Neuronal stem cell (in vitro differentiated cells): ENCODE measurements around the gene RASGEF1B.

Experiments
- DNase-seq: peaks from one replicate; pipeline ENCODE4 v3.0.0-alpha.2; 2013; ENCODE audit warnings: low spot score
- H2AFZ ChIP-seq: one replicate; pipeline ENCODE4 v1.6.1; 2013; ENCODE audit warnings: mild to moderate bottlenecking, low read length, inconsistent platforms
- H2AK5ac ChIP-seq: 2 replicates; pipeline ENCODE4 v1.6.1; 2013; ENCODE audit warnings: low read depth, mild to moderate bottlenecking, inconsistent platforms, low read length, moderate library complexity, mixed read lengths
- H2BK120ac ChIP-seq: 2 replicates; pipeline ENCODE4 v1.6.1; 2013; ENCODE audit warnings: low read depth, mild to moderate bottlenecking, inconsistent platforms, low read length, moderate library complexity, mixed read lengths
- H2BK12ac ChIP-seq: one replicate; pipeline ENCODE4 v1.6.1; 2013; ENCODE audit warnings: low read length, inconsistent platforms
- H2BK15ac ChIP-seq: 2 replicates; pipeline ENCODE4 v1.6.1; 2013; ENCODE audit warnings: mild to moderate bottlenecking, low read length, inconsistent platforms, mixed read lengths
- H2BK5ac ChIP-seq: one replicate; pipeline ENCODE4 v1.6.1; 2013; ENCODE audit warnings: inconsistent platforms, mild to moderate bottlenecking, low read length, moderate library complexity
- H3K14ac ChIP-seq: one replicate; pipeline ENCODE4 v1.6.1; 2013; ENCODE audit warnings: low read length, inconsistent platforms
- H3K18ac ChIP-seq: 2 replicates; pipeline ENCODE4 v1.6.1; 2013; ENCODE audit warnings: low read length, inconsistent platforms
- H3K23ac ChIP-seq: 2 replicates; pipeline ENCODE4 v1.6.1; 2013; ENCODE audit warnings: low read depth, mild to moderate bottlenecking, mixed read lengths, low read length, inconsistent platforms; ENCODE audit not compliant: poor library complexity
- H3K27ac ChIP-seq: replicated peaks from 3 replicates; pipeline ENCODE4 v1.5.1; 2013; ENCODE audit warnings: low read length, inconsistent platforms
- H3K27me3 ChIP-seq, 3 experiments: 2 replicates each; pipeline ENCODE4 v1.6.1; 2013; ENCODE audit warnings: low read length in 3 of 3, mild to moderate bottlenecking in 2 of 3, inconsistent platforms in 1 of 3, low read depth in 1 of 3, mixed read lengths in 1 of 3, moderate library complexity in 1 of 3; ENCODE audit not compliant: control insufficient read depth in 3 of 3, insufficient read depth in 3 of 3
- H3K36me3 ChIP-seq, 2 donors: replicated peaks in 1 of 2; 2 replicates each; pipeline ENCODE4 v1.6.1; 2013; ENCODE audit warnings: low read length in 2 of 2; ENCODE audit not compliant: control insufficient read depth in 2 of 2, insufficient read depth in 2 of 2
- H3K4ac ChIP-seq: 2 replicates; pipeline ENCODE4 v1.6.1; 2013; ENCODE audit warnings: inconsistent platforms, mild to moderate bottlenecking, low read length, moderate library complexity
- H3K4me1 ChIP-seq, 2 donors: 1 replicate in 1 of 2; 2 replicates in 1 of 2; pipeline ENCODE4 v1.6.1; 2013; ENCODE audit warnings: low read length in 2 of 2, low read depth in 1 of 2; ENCODE audit not compliant: control insufficient read depth in 2 of 2, insufficient read depth in 1 of 2
- H3K4me2 ChIP-seq: one replicate; pipeline ENCODE4 v1.6.1; 2013; ENCODE audit warnings: mild to moderate bottlenecking, low read length, inconsistent platforms; ENCODE audit not compliant: insufficient read depth, poor library complexity, severe bottlenecking
- H3K4me3 ChIP-seq, 2 donors: 2 replicates each; pipeline ENCODE4 v1.5.1; 2013; ENCODE audit warnings: low read length in 2 of 2, mild to moderate bottlenecking in 2 of 2, inconsistent platforms in 1 of 2, moderate library complexity in 1 of 2
- H3K79me1 ChIP-seq: one replicate; pipeline ENCODE4 v1.6.1; 2013; ENCODE audit warnings: low read depth, mild to moderate bottlenecking, inconsistent platforms, low read length, moderate library complexity
- H3K9ac ChIP-seq: one replicate; pipeline ENCODE4 v1.6.1; 2013; ENCODE audit warnings: mild to moderate bottlenecking, low read depth, low read length, inconsistent platforms; ENCODE audit not compliant: poor library complexity
- H3K9me3 ChIP-seq, 2 donors: replicated peaks in 1 of 2; 2 replicates each; pipeline versions ENCODE3 to v1.6.1; 2013; ENCODE audit warnings: low read length in 2 of 2, mild to moderate bottlenecking in 2 of 2, inconsistent platforms in 1 of 2, low read depth in 1 of 2, mixed read lengths in 1 of 2, moderate library complexity in 1 of 2; ENCODE audit not compliant: control insufficient read depth in 2 of 2, insufficient read depth in 1 of 2
- H4K8ac ChIP-seq: one replicate; pipeline ENCODE4 v1.6.1; 2013; ENCODE audit warnings: low read depth, mild to moderate bottlenecking, inconsistent platforms, low read length, moderate library complexity
- H4K91ac ChIP-seq: one replicate; pipeline ENCODE4 v1.6.1; 2013; ENCODE audit warnings: low read length, low read depth, mild to moderate bottlenecking, inconsistent platforms; ENCODE audit not compliant: poor library complexity
- WGBS, 2 donors: extraction: QIAGEN DNeasy Blood & Tissue Kit; methylation state at CpG; one replicate each; pipeline ENCODE4 v1.1.7; 2013; ENCODE audit warnings: missing lambda C conversion rate in 2 of 2, mixed read lengths in 1 of 2; ENCODE audit not compliant: insufficient read length in 2 of 2, insufficient replicate concordance in 1 of 2; ENCODE audit errors: extremely low coverage in 2 of 2; 5-methylcytosine and 5-hydroxymethylcytosine counted together

Gene RASGEF1B

DNA sequence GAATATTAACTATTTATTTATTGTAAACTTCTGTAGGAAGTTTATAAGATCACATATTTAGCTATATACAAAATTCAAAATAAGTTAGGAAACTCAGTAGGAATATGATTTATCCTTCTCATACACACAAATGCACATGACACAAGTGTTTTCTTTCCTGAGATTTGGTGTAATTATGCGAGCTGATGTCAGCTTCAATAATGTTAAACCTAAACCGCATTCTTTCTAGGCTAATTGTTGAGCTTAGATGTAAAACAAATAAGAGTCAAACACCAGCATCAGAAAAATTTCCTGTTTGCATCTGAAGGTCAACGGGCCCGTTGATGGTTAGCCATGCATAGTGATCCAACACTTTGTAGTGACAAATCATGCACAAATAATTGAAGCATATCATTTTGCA lies 30.8 kb downstream of the RASGEF1B start:
- H3K4ac ChIP-seq: no peak overlapping the region
- no peaks in the 10 kb centered on the region for H3K27me3 ChIP-seq
- H3K4me2 ChIP-seq: no peak overlapping the region
- no CpG with 5 or more reads among the region's 4 CpGs for WGBS, 2 donors
- H3K79me1 ChIP-seq: no peaks in the 10 kb centered on the region
- no peaks in the 10 kb centered on the region for H3K4me1 ChIP-seq
- H2AK5ac ChIP-seq: no peak overlapping the region
- H3K14ac ChIP-seq: no peak overlapping the region
- H4K91ac ChIP-seq: no peak overlapping the region
- H2AFZ ChIP-seq: no peak overlapping the region
- no peak overlapping the region for H3K23ac ChIP-seq
- no peak overlapping the region for H2BK12ac ChIP-seq
- H3K9me3 ChIP-seq: no peaks in the 10 kb centered on the region
- DNase-seq: no peak
- no peak overlapping the region for H2BK5ac ChIP-seq
- no peak overlapping the region for H3K27ac ChIP-seq
- H2BK120ac ChIP-seq: no peak overlapping the region
- no peak overlapping the region for H3K4me3 ChIP-seq
- no peak overlapping the region for H3K18ac ChIP-seq
- no peak overlapping the region for H2BK15ac ChIP-seq
- H3K36me3 ChIP-seq: peaks cover 0 to 5% of the 10 kb centered on the region in 2 donors
- H4K8ac ChIP-seq: no peak overlapping the region
- H3K9ac ChIP-seq: no peak overlapping the region

DNA sequence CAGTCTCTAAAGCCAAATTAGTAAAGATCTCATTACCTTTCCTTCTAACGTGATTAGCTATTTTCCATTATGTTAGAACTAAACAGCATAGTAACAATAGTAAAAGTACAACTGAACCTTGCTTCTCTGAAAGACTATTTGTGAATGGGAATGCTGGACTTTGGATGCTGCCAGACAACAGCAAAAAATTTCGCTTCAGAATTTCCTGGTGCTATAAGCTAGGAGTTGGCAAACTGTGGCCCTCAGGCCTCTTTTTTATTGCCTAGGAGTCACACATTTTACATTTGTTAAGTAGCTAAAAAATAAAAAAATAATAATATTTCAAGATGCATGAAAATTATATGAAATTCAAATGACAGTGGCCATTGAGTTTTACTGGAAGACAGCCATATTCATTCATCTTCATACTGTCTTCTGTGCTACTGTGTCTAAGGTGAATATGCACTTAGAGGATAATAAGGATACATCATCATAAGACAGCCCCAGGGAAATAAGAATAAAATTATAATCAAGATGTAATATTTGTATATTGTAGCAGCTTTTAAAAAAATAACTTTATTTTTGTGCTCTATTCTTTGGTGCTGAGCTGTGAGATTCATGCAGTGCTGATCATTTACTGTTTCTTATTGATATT lies 34.6 kb downstream of the RASGEF1B start:
- no peak overlapping the region for H2AK5ac ChIP-seq
- no peaks in the 10 kb centered on the region for H3K9me3 ChIP-seq
- no peak overlapping the region for H3K14ac ChIP-seq
- WGBS, 2 donors: no CpG with 5 or more reads among the region's 2 CpGs
- H3K79me1 ChIP-seq: no peaks in the 10 kb centered on the region
- no peak overlapping the region for H4K91ac ChIP-seq
- H3K4me1 ChIP-seq: no peaks in the 10 kb centered on the region
- H2BK15ac ChIP-seq: no peak overlapping the region
- no peak overlapping the region for H3K4me3 ChIP-seq
- no peak overlapping the region for H2BK120ac ChIP-seq
- H3K18ac ChIP-seq: no peak overlapping the region
- H2BK12ac ChIP-seq: no peak overlapping the region
- no peak overlapping the region for H2AFZ ChIP-seq
- H3K27me3 ChIP-seq: no peaks in the 10 kb centered on the region
- H2BK5ac ChIP-seq: no peak overlapping the region
- no peak overlapping the region for H3K4me2 ChIP-seq
- no peak overlapping the region for H3K4ac ChIP-seq
- H4K8ac ChIP-seq: no peak overlapping the region
- H3K9ac ChIP-seq: no peak overlapping the region
- peaks cover 0 to 3% of the 10 kb centered on the region in 2 donors for H3K36me3 ChIP-seq
- no peak overlapping the region for H3K23ac ChIP-seq
- no peak for DNase-seq
- H3K27ac ChIP-seq: no peak overlapping the region

DNA sequence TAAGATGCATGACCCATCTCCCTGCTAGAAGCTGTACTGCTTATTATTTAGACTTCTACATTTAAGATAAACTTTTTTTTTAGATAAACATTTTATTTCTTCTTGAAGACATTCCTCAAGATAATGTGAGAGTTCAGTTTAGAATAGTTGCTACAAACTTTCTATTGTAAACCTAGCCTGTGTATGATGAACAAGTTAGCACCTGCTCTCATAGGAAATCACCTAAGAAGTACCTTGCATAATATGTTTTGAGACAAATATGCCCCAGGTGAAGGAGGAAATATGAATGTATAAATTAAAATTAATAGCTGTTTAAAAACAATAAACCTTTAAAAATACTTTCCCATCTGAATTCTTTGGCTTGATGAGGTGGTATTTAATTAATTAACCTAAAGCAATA lies 35.6 kb downstream of the RASGEF1B start:
- Histone ChIP-seq H3K9ac (no peak overlapping the region), H3K9me3 (no peaks in the 10 kb centered on the region), H2BK120ac (no peak overlapping the region), H3K23ac (no peak overlapping the region), H3K18ac (no peak overlapping the region), H3K4ac (no peak overlapping the region), H3K4me1 (no peaks in the 10 kb centered on the region), H2AK5ac (no peak overlapping the region), H2BK5ac (no peak overlapping the region), H3K36me3 (peaks cover 0 to 4% of the 10 kb centered on the region in 2 donors), H3K27ac (no peak overlapping the region), H2BK15ac (no peak overlapping the region), H3K79me1 (no peaks in the 10 kb centered on the region), H3K4me2 (no peak overlapping the region), H2AFZ (no peak overlapping the region), H3K14ac (no peak overlapping the region), H2BK12ac (no peak overlapping the region), H4K8ac (no peak overlapping the region), H3K27me3 (no peaks in the 10 kb centered on the region), H4K91ac (no peak overlapping the region), H3K4me3 (no peak overlapping the region)
- DNase-seq: no peak

DNA sequence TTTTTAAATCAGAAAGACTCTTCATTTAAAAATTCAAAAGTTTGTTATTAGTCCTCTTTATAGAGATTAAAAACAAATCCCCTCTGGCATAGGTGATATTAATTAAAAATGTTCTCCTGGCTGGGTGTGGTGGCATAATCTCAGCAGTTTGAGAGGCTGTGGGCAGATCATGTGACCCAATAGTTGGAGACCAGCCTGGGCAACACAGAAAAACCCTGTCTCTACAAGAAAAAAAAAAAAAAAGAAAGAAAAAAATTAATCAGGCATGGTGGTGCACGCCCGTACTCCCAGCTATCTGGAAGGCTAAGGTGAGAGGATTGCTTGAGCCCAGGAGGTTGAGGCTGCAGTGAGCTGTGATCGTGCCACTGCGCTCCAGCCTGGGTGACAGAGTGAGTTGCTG lies 38.9 kb downstream of the RASGEF1B start:
- Histone ChIP-seq H4K8ac (no peak overlapping the region), H3K9me3 (peaks cover 0 to 2% of the 10 kb centered on the region in 2 donors), H3K9ac (no peak overlapping the region), H3K36me3 (peaks cover 0 to 2% of the 10 kb centered on the region in 2 donors), H3K23ac (no peak overlapping the region), H3K4me3 (no peak overlapping the region), H2BK15ac (no peak overlapping the region), H3K4me1 (no peaks in the 10 kb centered on the region), H2BK12ac (no peak overlapping the region), H3K4me2 (no peak overlapping the region), H3K27ac (no peak overlapping the region), H2AK5ac (no peak overlapping the region), H3K27me3 (no peaks in the 10 kb centered on the region), H3K18ac (no peak overlapping the region), H2BK5ac (no peak overlapping the region), H3K4ac (no peak overlapping the region), H2AFZ (no peak overlapping the region), H2BK120ac (no peak overlapping the region), H4K91ac (no peak overlapping the region), H3K79me1 (no peaks in the 10 kb centered on the region), H3K14ac (no peak overlapping the region)
- DNase-seq: no peak
- WGBS, 2 donors: no CpG with 5 or more reads among the region's 4 CpGs
